Raji (cell line): ENCODE results near the gene RSRP1.
A peak's percentile ranks its signal among the peaks of the same experiment; 100 is the strongest.

Experiments used
- POLR2A ChIP-seq: IDR thresholded peaks from 2 replicates; pipeline ENCODE4 v1.6.1; 2011; ENCODE audit warnings: low read depth, low read length, control low read depth; ENCODE audit not compliant: insufficient read depth

The RSRP1 gene

DNA sequence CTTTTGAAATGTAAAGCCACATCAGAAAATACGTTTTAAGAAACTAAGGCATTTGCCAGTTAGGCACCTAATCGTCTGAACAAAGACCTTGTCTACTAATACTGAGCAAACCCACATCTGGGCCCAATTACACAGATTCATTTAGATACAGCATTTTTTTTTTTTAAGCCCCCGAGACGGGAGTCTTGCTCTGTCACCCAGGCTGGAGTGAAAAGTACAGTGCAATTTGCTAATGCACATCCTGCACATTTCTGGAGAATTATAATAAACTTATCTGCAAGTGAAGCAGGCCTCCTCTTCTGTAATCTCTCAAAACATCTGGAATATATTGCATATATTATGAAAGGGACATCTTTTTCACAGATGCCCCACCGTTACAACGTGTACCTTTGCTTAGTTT, 3.3 kb downstream of the RSRP1 start:
- TF ChIP-seq POLR2A = no peak

DNA sequence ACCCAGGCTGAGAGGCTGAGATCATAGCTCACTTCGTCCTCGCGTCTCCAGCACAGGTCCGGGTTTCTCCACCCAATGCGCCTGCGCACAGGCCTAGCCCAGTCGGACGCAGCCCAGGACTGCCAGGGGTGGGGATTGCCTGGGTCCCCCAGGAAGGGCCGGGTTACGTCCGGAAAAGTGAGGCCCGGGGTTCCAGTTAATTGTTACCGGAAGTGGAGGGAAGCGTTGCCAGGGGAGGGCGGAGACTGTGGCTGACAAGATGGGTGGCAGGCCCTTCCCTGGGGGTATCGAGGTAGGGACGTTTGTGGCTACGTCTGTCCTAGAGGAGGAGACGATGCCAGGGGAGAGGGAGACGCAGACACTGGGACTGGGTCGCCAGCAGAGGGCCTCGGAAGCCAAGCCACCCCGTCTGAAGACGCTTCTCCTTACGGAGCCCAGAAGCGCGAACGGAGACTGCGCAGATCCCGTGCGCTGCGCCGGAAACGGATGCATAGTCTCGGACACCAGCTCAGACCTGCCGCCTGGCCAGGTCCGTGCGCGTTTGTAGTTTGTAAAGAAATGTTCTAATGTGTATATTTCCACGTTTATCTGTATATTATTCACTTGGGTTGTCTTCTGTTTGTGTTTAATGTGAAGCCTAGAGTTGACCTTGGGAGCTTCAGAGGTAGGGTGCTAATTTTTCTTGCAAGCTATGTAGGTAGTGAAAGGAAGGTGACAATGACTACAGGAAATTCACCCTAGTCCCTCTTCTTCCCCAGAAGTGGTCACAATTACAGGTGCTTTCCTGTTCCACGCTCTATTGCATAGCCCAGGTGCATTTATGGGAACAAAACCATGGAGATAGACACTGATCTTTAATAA, 7.3 kb downstream of the RSRP1 start:
- peak; percentile 97; the same call in 1 of the 2 replicates for TF ChIP-seq POLR2A

DNA sequence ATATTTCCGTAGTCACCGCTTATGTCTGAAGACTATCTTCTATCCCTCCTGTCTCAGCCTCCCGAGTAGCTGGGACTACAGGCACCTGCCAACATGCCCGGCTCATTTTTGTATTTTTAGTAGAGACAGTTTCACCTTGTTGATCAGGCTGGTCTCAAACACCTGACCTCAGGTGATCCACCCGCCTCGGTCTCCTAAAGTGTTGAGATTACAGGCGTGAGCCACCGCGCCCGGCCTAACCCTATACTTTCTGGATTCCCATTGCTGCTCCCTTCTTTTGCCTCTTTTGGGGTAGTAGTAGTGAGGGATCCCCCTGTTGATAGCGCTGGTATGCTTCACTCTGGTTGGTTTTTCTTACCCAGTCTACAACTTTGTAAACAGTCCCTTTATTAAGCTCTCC, 9.2 kb downstream of the RSRP1 start:
- no peak for TF ChIP-seq POLR2A

DNA sequence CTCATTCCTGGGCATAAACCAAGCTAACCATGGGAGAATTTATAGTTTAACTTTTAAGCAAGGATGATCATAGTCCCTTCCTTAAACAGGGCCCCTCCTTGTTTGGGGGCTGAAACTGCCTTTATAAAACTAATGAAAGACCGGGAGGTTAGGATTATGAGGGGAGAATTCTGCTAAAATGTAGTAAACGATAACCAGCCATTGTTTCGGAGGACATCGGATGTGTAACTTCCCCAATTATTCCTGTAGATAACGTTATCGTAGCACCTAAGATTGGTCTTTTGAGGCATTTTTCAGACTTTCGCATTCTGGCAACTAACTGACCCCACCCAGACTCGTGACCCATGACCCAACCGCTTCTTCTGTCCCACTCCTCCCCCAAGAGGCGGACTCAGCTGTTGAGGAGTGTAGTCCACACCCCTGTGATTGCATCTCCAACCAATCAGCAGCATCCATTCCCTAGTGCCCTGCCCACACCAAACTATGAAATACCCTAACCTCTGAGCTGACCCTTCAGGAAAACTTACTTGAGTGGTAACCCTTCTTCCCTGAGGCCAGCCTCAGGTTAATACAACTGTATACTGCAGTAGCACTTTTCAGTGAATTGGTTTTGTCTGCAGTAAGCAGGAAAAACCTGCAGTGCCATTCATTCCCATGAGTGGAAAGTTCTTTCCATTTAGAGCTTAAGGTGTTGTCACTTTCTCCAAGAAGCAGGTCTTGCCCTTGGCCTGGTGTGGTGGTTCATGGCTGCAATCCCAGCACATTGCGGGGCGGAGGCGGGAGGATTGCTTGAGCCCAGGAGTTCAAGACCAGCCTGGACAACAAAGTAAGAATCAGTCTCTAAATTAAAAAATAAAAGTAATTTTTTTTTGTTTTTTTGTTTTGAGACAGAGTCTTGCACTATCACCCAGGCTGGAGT, 14.1 kb downstream of the RSRP1 start:
- peak; percentile 46; the same call in 1 of the 2 replicates for TF ChIP-seq POLR2A

DNA sequence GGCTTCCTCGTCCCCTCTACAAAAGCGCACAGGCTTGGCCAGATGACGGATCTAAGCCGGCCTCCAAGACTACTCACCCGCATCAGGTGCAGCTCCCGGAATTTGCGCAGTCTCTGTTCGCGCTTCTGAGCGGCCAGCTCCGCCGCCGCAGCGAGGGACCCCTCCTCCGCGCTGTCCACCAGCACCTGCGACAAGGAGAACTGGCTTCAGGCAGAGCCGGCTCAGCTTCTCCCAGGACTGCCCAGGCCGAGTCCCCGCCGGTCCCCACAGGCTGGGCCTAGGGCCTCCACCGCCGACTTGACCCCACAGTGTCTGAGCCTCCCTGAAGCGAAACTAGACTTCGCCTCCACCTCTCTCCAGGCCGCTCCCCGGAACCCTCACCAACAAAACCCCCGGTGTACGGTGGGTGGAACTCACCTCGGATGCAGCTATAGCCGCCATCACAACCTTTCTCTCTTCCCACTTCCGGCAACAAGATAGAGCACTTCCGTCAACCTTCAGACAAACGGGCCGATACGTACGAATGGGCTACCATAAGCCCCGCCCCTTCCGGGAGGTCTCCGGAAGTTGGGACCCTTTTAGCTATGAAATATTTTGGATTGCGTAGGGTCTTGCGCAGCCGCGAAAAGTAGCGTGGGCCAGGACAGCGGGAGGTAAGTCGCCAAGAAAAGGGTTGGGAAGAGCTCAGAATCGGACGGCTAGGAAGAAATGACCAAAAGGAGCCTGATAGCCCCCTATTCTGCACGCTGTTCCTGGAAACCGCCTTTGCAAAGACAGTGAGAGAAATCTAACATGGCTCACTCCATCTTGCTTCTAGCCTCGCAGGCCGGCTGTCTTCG, 15.0 kb downstream of the RSRP1 start, which contains the start of gene SYF2:
Gene SYF2, minus strand, starts transcription at position 476 of the 839 bp plus-strand sequence. Its CDS starts 35 bp downstream, at position 441.
- TF ChIP-seq POLR2A = peak; percentile 80

DNA sequence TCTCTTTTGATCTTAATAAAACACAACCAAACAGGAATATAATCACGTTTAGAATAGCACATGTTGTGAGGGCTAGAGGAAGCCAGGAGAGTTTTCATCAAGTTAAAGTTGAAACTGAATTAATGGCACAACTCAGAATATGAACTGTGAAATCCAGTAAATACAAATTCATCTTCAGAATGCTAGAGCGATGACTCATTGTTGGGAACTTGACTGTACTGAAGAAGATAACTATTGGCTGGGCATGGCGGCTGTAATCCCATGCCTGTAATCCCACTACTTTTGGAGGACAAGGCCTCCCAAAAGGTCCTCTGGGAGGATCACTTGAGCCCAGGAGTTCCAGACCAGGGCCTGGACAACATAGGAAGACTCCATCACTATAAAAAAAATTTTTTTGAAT, 23.8 kb downstream of the RSRP1 start:
- TF ChIP-seq POLR2A = no peak

DNA sequence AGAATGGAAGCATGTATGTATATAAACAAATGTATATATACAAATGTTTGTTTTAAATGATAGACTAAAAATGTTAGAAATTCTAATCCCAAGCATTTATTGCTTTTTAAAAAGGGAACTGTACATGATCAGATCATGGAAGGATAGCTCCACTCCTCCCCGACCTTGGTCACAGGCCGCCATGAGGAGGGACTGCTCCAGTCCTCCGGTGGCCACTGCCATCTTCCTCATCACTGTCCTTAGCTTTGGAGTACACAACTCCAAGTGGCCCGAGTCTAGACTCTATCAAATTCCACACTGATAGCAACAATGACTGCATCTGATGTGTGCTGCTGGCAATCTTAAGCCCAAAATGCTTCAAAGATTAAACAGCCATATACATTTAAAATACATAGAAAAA, 24.6 kb downstream of the RSRP1 start:
- TF ChIP-seq POLR2A = no peak

DNA sequence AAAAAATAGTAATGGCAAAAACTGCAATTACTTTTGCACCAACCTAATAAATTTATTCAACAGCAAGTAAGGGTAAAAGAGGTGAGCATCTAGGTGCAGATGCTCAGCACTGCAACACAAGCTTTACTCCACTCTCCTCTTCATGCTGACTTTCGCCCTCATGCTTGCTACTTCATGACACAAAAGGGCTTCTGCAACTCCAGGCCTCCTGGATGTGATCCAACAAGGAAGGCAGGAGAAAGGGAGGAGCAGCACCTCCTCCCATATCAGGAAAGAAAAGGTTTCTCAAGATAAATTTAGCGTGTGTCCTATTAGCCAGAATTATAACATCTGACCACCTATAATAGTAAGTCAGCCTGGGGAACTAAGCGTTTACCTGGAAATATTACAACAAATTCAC, 26.6 kb downstream of the RSRP1 start:
- no peak for TF ChIP-seq POLR2A

DNA sequence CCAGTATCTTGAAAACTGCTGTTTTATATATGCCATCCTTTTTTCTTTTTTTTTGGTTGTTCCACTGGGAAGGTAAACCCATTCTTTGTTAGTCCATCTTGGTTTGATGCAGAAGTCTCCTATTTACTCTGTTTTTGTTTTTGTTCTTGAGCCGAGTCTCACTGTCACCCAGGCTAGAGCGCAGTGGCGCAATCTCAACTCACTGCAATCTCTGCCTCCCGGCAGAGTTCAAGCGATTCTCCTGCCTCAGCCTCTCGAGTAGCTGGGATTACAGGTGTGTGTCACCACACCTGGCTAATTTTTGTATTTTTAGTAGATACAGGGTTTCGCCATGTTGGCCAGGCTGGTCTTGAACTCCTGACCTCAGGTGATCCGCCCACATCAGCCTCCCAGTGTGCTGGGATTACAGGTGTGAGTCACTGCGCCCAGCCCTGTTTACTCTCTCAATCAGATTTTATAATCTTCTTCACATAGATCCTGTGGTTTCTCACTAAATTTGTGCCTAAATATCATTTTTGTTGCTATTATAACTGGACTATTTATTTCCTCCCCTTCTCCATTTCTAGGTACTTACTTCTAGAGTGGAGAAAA, 27.5 kb downstream of the RSRP1 start:
- TF ChIP-seq POLR2A = no peak

DNA sequence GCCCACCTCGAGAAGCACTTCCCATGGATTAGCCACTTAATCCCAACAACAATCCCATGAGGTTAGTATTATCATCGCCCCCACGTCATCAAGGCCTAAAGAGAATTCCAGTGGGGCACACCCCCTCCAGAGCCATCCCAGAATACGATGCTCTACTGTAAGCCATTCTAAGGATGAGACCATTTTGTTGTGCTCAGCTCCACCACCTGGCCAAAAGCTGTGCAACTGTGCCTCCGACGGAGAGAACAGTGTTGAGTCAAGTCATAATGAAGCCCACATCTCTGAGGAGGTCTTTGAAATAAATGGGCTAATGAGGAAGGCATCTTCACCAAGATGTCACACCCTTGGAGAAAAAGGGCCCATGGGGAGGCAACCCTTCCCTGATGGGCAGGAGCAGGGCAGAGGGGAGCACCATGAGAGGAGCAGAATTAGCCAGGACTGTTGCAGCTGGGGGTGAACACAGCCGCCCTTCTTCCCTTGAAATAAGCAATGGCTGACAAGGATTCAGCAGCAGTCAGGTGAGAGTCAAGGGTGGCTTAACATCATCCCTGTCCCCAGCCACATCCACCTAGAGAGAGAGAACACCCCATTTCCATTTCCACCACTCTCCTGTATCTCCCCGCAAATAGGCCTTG, 29.5 kb downstream of the RSRP1 start:
- no peak for TF ChIP-seq POLR2A

DNA sequence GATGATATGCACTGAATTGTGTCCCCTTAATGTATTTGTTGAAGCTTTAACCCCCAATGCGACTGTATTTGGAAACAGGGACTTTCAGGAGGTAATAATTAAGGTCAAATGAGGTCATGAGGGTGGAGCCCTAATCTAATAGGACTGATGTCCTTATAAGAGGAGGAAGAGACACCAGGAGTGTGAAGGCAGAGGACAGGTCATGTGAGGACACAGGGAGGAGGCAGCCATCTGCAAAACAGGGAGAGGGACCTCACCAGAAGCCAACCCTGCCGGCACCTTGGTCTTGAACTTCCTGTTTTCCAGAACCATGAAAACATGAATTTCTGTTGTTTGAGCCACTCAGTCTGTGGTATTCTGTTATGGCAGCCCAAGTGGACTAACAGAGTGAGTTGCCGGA, 30.2 kb downstream of the RSRP1 start:
- TF ChIP-seq POLR2A = no peak

DNA sequence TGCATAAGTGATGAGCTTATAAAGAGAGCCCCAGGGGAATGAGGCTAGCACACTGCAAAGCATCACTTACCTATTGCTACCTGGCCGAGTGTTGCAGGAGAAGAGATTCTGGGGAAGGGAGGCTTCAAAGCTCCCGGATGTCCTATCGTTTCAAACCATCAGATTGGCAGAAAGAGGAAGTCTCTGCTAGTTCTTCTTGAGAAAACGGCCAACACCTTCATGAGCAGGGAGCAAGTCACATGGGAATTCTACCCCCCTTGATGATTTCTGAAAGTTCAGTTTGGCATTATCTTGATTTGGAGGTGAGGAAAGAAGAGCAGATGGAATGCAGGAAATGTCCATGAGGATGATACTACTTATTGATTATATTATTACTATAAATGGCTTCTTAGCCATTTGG, 31.1 kb downstream of the RSRP1 start:
- TF ChIP-seq POLR2A = no peak

DNA sequence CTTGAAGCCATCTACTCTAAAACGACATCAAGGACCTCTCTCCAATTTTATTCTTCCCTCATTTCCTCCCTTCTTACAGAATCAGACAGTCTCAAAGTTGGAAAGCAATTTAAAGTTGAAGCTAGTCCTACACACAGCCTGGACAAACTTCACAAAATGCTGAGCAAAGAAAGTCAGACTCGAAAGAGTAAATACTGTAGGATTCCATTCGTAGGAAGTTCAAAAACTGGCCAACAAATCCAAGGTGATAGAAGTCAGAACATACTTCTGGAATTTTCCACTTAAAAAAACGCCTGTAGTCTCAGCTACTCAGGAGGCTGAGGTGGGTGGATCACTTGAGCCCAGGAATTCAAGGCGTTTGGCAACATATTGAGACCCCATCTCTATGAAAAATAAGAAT, 34.5 kb downstream of the RSRP1 start:
- TF ChIP-seq POLR2A = no peak

DNA sequence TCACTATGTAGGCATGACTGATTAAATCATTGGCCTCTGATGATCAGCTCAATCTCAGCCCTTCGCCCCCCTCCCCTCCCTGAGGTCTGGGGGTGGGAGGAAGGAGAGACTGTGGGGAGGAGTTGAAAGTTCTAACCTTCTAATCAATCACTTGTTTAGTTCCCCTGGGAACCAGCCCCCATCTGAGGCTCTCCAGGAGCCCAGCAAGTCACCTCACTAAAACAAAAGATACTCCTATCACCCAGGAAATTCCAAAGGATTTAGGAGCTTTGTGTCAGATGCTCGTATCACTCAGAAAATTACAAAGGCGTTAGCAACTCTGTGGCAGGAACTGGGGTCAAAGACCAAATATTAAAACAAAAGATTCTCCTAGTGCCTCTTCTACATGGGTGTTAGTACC, 36.5 kb downstream of the RSRP1 start:
- TF ChIP-seq POLR2A = no peak
